A673 (cell line): ENCODE measurements around the gene SLC35F1.

Source experiments
- CTCF ChIP-seq: fragments of 300-800, 200-600 bp; sonication (generic); conservative IDR thresholded peaks from 2 replicates; pipeline ENCODE4 v1.5.1; 2017; ENCODE audit warnings: low read depth, mild to moderate bottlenecking, antibody characterized with exemption, low read length, moderate library complexity, mixed read lengths
- EZH2 ChIP-seq: fragments of 200-600 bp; sonication (generic); IDR thresholded peaks from 2 replicates; pipeline ENCODE4 v1.6.1; 2017; ENCODE audit warnings: borderline replicate concordance, low read depth, mild to moderate bottlenecking, mixed read lengths, antibody characterized with exemption, low read length; ENCODE audit not compliant: poor library complexity, severe bottlenecking

DNA sequence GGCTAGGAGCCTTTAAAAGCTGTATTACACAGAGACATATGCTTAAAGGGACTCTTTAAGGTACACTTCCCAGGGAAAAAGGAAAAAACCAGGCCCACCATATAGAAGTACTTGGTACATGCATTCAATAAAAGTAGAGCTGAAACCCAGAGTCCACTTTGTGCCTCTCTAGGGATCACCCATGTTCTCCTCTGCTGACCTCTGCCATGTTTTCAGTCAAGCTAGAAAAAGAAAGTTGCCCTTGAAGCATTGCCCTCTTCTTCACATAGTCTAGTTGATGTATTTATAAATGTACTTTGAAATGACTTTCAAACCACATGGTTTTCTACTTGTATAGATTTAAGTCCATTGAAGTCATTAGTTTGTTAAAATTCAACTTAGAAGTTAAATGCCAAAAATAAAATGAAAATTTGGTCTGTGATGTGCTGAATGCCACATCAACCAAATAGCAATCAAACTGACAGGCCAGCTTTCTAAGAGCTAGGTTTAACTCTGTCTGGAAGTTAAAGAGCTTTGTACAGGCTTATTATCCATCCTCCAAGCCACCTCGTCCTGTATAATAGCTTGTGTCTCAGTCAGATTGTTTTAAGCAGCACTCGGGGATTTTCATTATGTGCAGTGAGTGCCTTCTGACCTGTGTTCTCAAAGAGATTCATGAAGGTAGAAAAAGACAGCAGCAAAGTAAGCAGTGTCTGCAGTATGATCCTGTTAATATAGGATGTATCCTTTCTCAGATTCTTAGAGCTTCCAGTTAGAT is 402.5 kb downstream of the SLC35F1 start:
- TF ChIP-seq CTCF (no peak), EZH2 (no peak)
